ENCODE data around the gene DIS3L2. TPM values are rescaled to one million over a fixed set of nuclear protein-coding genes. Genes with fewer than 3 reads are reported as not detected.

The DIS3L2 gene
- total and polyA plus RNA-seq, 2 experiments from 2014 or later: 35.5 to 50.1 TPM

GRCh38 chr2:232295971-232296370 lies 334.5 kb downstream of the DIS3L2 start:
- TF ChIP-seq CTCF (IDR thresholded peaks at IDR 0.05; ENCODE audit: low read depth, low read length): no peak
- no peak overlapping the region for H3K4me3 ChIP-seq
- H3K9me3 ChIP-seq (ENCODE audit: low read depth): no peaks in the 10 kb centered on the region
- no peaks in the 10 kb centered on the region for H3K36me3 ChIP-seq
- H3K27ac ChIP-seq: no peak overlapping the region
- H3K27me3 ChIP-seq: no peaks in the 10 kb centered on the region
- no peak for DNase-seq (ENCODE audit: low read depth in 1 of 2, low spot score in 1 of 2)
- H3K4me1 ChIP-seq (ENCODE audit: low read depth): no peaks in the 10 kb centered on the region

- no peaks in the 10 kb centered on the region for H3K27me3 ChIP-seq
- H3K36me3 ChIP-seq: no peaks in the 10 kb centered on the region
- H3K4me1 ChIP-seq (ENCODE audit: low read depth): no peaks in the 10 kb centered on the region
- H3K9me3 ChIP-seq (ENCODE audit: low read depth): no peaks in the 10 kb centered on the region
- no peak for TF ChIP-seq CTCF (IDR thresholded peaks at IDR 0.05; ENCODE audit: low read depth, low read length)
- H3K27ac ChIP-seq: no peak overlapping the region
- DNase-seq (ENCODE audit: low read depth in 1 of 2, low spot score in 1 of 2): no peak
- H3K4me3 ChIP-seq: no peak overlapping the region
These were observed 335.4 kb downstream of the DIS3L2 start for GRCh38 chr2:232296776-232297525.

- no peak for TF ChIP-seq CTCF (IDR thresholded peaks at IDR 0.05; ENCODE audit: low read depth, low read length)
These were observed 337.6 kb downstream of the DIS3L2 start for GRCh38 chr2:232299084-232299483.

GRCh38 chr2:232299927-232300674 lies 338.6 kb downstream of the DIS3L2 start:
- H3K4me1 ChIP-seq (ENCODE audit: low read depth): no peaks in the 10 kb centered on the region
- H3K27me3 ChIP-seq: no peaks in the 10 kb centered on the region
- H3K27ac ChIP-seq: no peak overlapping the region
- H3K36me3 ChIP-seq: no peaks in the 10 kb centered on the region
- no peak for TF ChIP-seq CTCF (IDR thresholded peaks at IDR 0.05; ENCODE audit: low read depth, low read length)
- no peak for DNase-seq (ENCODE audit: low read depth in 1 of 2, low spot score in 1 of 2)
- no peaks in the 10 kb centered on the region for H3K9me3 ChIP-seq (ENCODE audit: low read depth)
- no peak overlapping the region for H3K4me3 ChIP-seq

More at GRCh38 chr2:232299084-232299483, 337.6 kb downstream of the DIS3L2 start:
- Histone ChIP-seq H3K36me3 (no peaks in the 10 kb centered on the region), H3K9me3 (ENCODE audit: low read depth) (no peaks in the 10 kb centered on the region), H3K27me3 (no peaks in the 10 kb centered on the region), H3K4me3 (no peak overlapping the region), H3K27ac (no peak overlapping the region), H3K4me1 (ENCODE audit: low read depth) (no peaks in the 10 kb centered on the region)
- no peak for DNase-seq (ENCODE audit: low read depth in 1 of 2, low spot score in 1 of 2)

- no peak for DNase-seq (ENCODE audit: low read depth in 1 of 2, low spot score in 1 of 2)
- H3K9me3 ChIP-seq (ENCODE audit: low read depth): no peaks in the 10 kb centered on the region
- H3K4me3 ChIP-seq: no peak overlapping the region
- no peaks in the 10 kb centered on the region for H3K4me1 ChIP-seq (ENCODE audit: low read depth)
- H3K27ac ChIP-seq: no peak overlapping the region
- TF ChIP-seq CTCF (IDR thresholded peaks at IDR 0.05; ENCODE audit: low read depth, low read length): no peak
- no peaks in the 10 kb centered on the region for H3K27me3 ChIP-seq
- no peaks in the 10 kb centered on the region for H3K36me3 ChIP-seq
These were observed 339.4 kb downstream of the DIS3L2 start for GRCh38 chr2:232300894-232301387.

Data from cardiac muscle cell (in vitro differentiated cells and primary cell).